H1 (cell line): ENCODE data around the gene ITGA8.

Experiments
- CBX8 ChIP-seq: fragments of 300-800, 300-1000 bp; sonication (generic); IDR thresholded peaks from 2 replicates; pipeline ENCODE4 v1.7.1; 2016; ENCODE audit warnings: low read depth, low read length, borderline replicate concordance
- EZH2 ChIP-seq: fragments of 200-600 bp; sonication (generic); IDR thresholded peaks from 2 replicates; pipeline ENCODE4 v1.7.1; 2012; ENCODE audit warnings: low read depth, mild to moderate bottlenecking, moderate library complexity, low read length, inconsistent platforms; ENCODE audit not compliant: severe bottlenecking
- JUN ChIP-seq: IDR thresholded peaks from 2 replicates; pipeline ENCODE4 v1.6.1; 2011; ENCODE audit warnings: low read depth, mild to moderate bottlenecking, improper control_type of control experiment, low read length
- KDM1A ChIP-seq: fragments of 200-600, 300-600 bp; sonication (generic); IDR thresholded peaks from 2 replicates; pipeline ENCODE4 v1.7.1; 2016; ENCODE audit warnings: mild to moderate bottlenecking, low read length, borderline replicate concordance
- KDM5A ChIP-seq: fragments of 200-600 bp; IDR thresholded peaks from 2 replicates; pipeline ENCODE4 v1.7.1; 2012; ENCODE audit warnings: mild to moderate bottlenecking, low read length, inconsistent platforms, mixed read lengths
- PHF8 ChIP-seq: fragments of 200-600 bp; sonication (generic); conservative IDR thresholded peaks from 2 replicates; pipeline ENCODE4 v1.7.1; 2012; ENCODE audit warnings: low read depth, mild to moderate bottlenecking, inconsistent platforms, low read length, moderate library complexity
- POLR2A ChIP-seq, 2 experiments: IDR thresholded peaks; 1 replicate in 1 of 2; 2 replicates in 1 of 2; pipeline ENCODE4 v1.6.1; 2011; ENCODE audit warnings: low read depth in 2 of 2, low read length in 2 of 2, mild to moderate bottlenecking in 2 of 2; ENCODE audit errors: control extremely low read depth in 1 of 2
- TCF12 ChIP-seq: IDR thresholded peaks from 2 replicates; pipeline ENCODE4 v1.6.1; 2011; ENCODE audit warnings: low read depth, mild to moderate bottlenecking, low read length
- TEAD4 ChIP-seq: IDR thresholded peaks from 2 replicates; pipeline ENCODE4 v1.6.1; 2012; ENCODE audit warnings: low read depth, low read length, inconsistent platforms, mixed read lengths
- TF ChIP-seq, protein P1 (sequence below): IDR thresholded peaks from 2 replicates; pipeline ENCODE4 v1.6.1; 2012; ENCODE audit warnings: inconsistent platforms
- TF ChIP-seq, protein P2 (sequence below), 3 experiments: IDR thresholded peaks; 1 replicate in 2 of 3; 2 replicates in 1 of 3; pipeline versions ENCODE4 v1.5.1 to v1.6.1; 2011; ENCODE audit warnings: low read length in 3 of 3, mild to moderate bottlenecking in 3 of 3, inconsistent platforms in 2 of 3, low read depth in 1 of 3, moderate library complexity in 1 of 3; ENCODE audit not compliant: insufficient read depth in 1 of 3; ENCODE audit errors: control extremely low read depth in 1 of 3

DNA sequence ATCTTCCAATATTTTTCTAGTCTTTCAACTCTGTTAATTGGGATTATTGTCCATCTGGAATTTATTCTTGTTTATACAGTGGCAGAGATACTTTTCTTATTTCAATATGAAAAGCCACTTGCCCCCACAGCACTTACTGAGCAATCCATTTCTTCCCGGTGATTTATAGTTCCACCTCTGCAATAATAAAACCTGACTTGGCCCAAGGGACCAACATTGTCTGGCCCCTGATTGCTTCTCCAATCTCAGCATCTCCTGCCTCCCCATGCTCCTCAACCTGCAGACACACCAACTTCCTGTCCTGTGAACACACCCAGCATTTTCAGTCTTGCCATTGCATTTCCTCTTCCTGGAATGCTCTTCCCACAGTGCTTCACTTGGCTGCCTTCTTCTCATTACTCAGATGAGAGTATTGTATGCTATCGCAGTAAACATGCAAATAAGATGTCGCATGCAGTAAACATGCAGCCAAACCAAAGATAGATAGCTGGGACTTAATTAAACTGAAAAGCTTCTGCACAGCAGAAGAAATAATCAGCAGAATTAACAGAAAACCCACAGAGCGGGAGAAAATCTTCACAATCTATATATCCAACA lies 19.5 kb downstream of the ITGA8 start:
- TF ChIP-seq, protein P1, sequence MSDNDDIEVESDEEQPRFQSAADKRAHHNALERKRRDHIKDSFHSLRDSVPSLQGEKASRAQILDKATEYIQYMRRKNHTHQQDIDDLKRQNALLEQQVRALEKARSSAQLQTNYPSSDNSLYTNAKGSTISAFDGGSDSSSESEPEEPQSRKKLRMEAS = no peak
- TF ChIP-seq EZH2 (no peak), KDM1A (no peak), CBX8 (no peak), TCF12 (no peak), JUN (no peak), PHF8 (no peak), POLR2A (IDR thresholded peaks at IDR 0.05; ENCODE audit: control extremely low read depth in 1 of 2, low read depth in 2 of 2, low read length in 2 of 2) (no peak), TEAD4 (no peak), KDM5A (no peak)
- TF ChIP-seq, protein P2, sequence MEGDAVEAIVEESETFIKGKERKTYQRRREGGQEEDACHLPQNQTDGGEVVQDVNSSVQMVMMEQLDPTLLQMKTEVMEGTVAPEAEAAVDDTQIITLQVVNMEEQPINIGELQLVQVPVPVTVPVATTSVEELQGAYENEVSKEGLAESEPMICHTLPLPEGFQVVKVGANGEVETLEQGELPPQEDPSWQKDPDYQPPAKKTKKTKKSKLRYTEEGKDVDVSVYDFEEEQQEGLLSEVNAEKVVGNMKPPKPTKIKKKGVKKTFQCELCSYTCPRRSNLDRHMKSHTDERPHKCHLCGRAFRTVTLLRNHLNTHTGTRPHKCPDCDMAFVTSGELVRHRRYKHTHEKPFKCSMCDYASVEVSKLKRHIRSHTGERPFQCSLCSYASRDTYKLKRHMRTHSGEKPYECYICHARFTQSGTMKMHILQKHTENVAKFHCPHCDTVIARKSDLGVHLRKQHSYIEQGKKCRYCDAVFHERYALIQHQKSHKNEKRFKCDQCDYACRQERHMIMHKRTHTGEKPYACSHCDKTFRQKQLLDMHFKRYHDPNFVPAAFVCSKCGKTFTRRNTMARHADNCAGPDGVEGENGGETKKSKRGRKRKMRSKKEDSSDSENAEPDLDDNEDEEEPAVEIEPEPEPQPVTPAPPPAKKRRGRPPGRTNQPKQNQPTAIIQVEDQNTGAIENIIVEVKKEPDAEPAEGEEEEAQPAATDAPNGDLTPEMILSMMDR (IDR thresholded peaks at IDR 0.05; ENCODE audit: control extremely low read depth in 1 of 3, insufficient read depth in 1 of 3, low read depth in 1 of 3, low read length in 3 of 3) = no peak
